IMR-90 (cell line): ENCODE measurements around the gene FAAH2. TPM values are rescaled to one million over a fixed set of nuclear protein-coding genes. Genes with fewer than 3 reads are reported as not detected.

Experiments used
- ATAC-seq: fragments of 200-7000 bp; cut with Tn5 transposase; 2 replicates; pipeline ENCODE4 v1.9.1; 2020; ENCODE audit warnings: low read depth, mild to moderate bottlenecking, moderate library complexity
- Bru-seq: library from RNA; stranded (reverse); fragments of 400-500 nt; gene quantifications from one replicate; lab custom pipeline; 2021; lab: Mats Ljungman, UMichigan
- BruChase-seq, 2 experiments: library from RNA; stranded (reverse); fragments of 400-500 nt; gene quantifications; one replicate each; lab custom pipeline; 2021; lab: Mats Ljungman, UMichigan
- BruUV-seq: library from RNA; stranded (reverse); fragments of 400-500 nt; replicated peaks from 2 replicates; lab custom pipeline; 2021; lab: Mats Ljungman, UMichigan
- CTCF ChIA-PET: fragments of 300-600 bp; formaldehyde crosslinking; extraction: SDS; loops from one replicate; lab custom pipeline; 2021; ENCODE audit warnings: antibody characterized with exemption; lab: Yijun Ruan, JAX
- POLR2A ChIA-PET: fragments of 300-600 bp; sonication (Branson Sonifier 250); formaldehyde crosslinking; loops from one replicate; lab custom pipeline; 2022; ENCODE audit warnings: antibody characterized with exemption; ENCODE audit not compliant: unreplicated experiment; lab: Charles Lee
- DNase-seq: peaks from one replicate; pipeline ENCODE4 v3.0.0; 2013
- H2AFZ ChIP-seq: replicated peaks from 2 replicates; pipeline ENCODE3; 2013; ENCODE audit warnings: low read length, mild to moderate bottlenecking; ENCODE audit not compliant: poor library complexity
- H2AK5ac ChIP-seq: 2 replicates; pipeline ENCODE4 v1.6.1; 2013; ENCODE audit warnings: low read depth, low read length, inconsistent platforms
- H2AK9ac ChIP-seq: replicated peaks from 2 replicates; pipeline ENCODE3; 2013; ENCODE audit warnings: mild to moderate bottlenecking, low read depth, low read length, moderate library complexity; ENCODE audit not compliant: poor library complexity
- H2BK120ac ChIP-seq: 2 replicates; pipeline ENCODE4 v1.6.1; 2013; ENCODE audit warnings: low read depth, low read length, inconsistent platforms
- H2BK15ac ChIP-seq: 3 replicates; pipeline ENCODE4 v1.6.1; 2013; ENCODE audit warnings: low read depth, low read length, inconsistent platforms
- H2BK20ac ChIP-seq: 2 replicates; pipeline ENCODE4 v1.6.1; 2013; ENCODE audit warnings: low read depth, mild to moderate bottlenecking, inconsistent platforms, low read length, moderate library complexity
- H2BK5ac ChIP-seq: 2 replicates; pipeline ENCODE4 v1.6.1; 2013; ENCODE audit warnings: mild to moderate bottlenecking, low read depth, low read length, inconsistent platforms; ENCODE audit not compliant: poor library complexity, severe bottlenecking
- H3K14ac ChIP-seq: replicated peaks from 2 replicates; pipeline ENCODE4 v1.6.1; 2013; ENCODE audit warnings: low read depth, low read length, inconsistent platforms
- H3K18ac ChIP-seq: 2 replicates; pipeline ENCODE4 v1.6.1; 2013; ENCODE audit warnings: low read depth, low read length, control low read depth
- H3K23ac ChIP-seq: 2 replicates; pipeline ENCODE4 v1.6.1; 2013; ENCODE audit warnings: low read depth, low read length, inconsistent platforms
- H3K27ac ChIP-seq: 2 replicates; pipeline ENCODE4 v1.5.1; 2013; ENCODE audit warnings: mild to moderate bottlenecking, control low read depth, low read length; ENCODE audit not compliant: insufficient read depth
- H3K27me3 ChIP-seq: 2 replicates; pipeline ENCODE4 v1.6.1; 2013; ENCODE audit warnings: low read length; ENCODE audit not compliant: control insufficient read depth, insufficient read depth
- H3K36me3 ChIP-seq: 2 replicates; pipeline ENCODE4 v1.6.1; 2013; ENCODE audit warnings: low read length, mixed read lengths; ENCODE audit not compliant: control insufficient read depth, insufficient read depth
- H3K4ac ChIP-seq: 2 replicates; pipeline ENCODE4 v1.6.1; 2013; ENCODE audit warnings: low read depth, low read length, inconsistent platforms
- H3K4me1 ChIP-seq: 2 replicates; pipeline ENCODE4 v1.6.1; 2013; ENCODE audit warnings: low read length, mixed read lengths; ENCODE audit not compliant: control insufficient read depth, insufficient read depth
- H3K4me2 ChIP-seq: 2 replicates; pipeline ENCODE4 v1.6.1; 2013; ENCODE audit warnings: low read depth, mild to moderate bottlenecking, control low read depth, low read length, moderate library complexity
- H3K4me3 ChIP-seq: 2 replicates; pipeline ENCODE4 v1.5.1; 2013; ENCODE audit warnings: low read depth, mild to moderate bottlenecking, control low read depth, low read length, moderate library complexity; ENCODE audit not compliant: insufficient read depth
- H3K56ac ChIP-seq: 2 replicates; pipeline ENCODE4 v1.6.1; 2013; ENCODE audit warnings: low read length, inconsistent platforms; ENCODE audit not compliant: insufficient read depth; ENCODE audit errors: extremely low read depth
- H3K79me1 ChIP-seq, 2 experiments: 2 replicates each; pipeline ENCODE4 v1.6.1; 2013; ENCODE audit warnings: low read length in 2 of 2, inconsistent platforms in 1 of 2, low read depth in 1 of 2
- H3K9ac ChIP-seq: 2 replicates; pipeline ENCODE4 v1.6.1; 2013; ENCODE audit warnings: low read depth, low read length, control low read depth
- H3K9me1 ChIP-seq: 2 replicates; pipeline ENCODE4 v1.6.1; 2013; ENCODE audit warnings: low read length, inconsistent platforms; ENCODE audit not compliant: insufficient read depth
- H3K9me3 ChIP-seq: 2 replicates; pipeline ENCODE4 v1.6.1; 2013; ENCODE audit warnings: low read length; ENCODE audit not compliant: control insufficient read depth, insufficient read depth
- H4K20me1 ChIP-seq: 2 replicates; pipeline ENCODE4 v1.6.1; 2013; ENCODE audit warnings: low read length, inconsistent platforms; ENCODE audit not compliant: insufficient read depth
- H4K5ac ChIP-seq: 2 replicates; pipeline ENCODE4 v1.6.1; 2013; ENCODE audit warnings: mild to moderate bottlenecking, low read depth, low read length, control low read depth
- H4K8ac ChIP-seq, 2 experiments: 2 replicates each; pipeline ENCODE4 v1.6.1; 2013; ENCODE audit warnings: low read depth in 2 of 2, low read length in 2 of 2, control low read depth in 1 of 2, inconsistent platforms in 1 of 2
- H4K91ac ChIP-seq: 2 replicates; pipeline ENCODE4 v1.6.1; 2013; ENCODE audit warnings: low read depth, low read length, inconsistent platforms; ENCODE audit not compliant: insufficient read depth
- BHLHE40 ChIP-seq: fragments of 150-350 bp; IDR thresholded peaks from 2 replicates; pipeline ENCODE4 v1.6.1; 2016; ENCODE audit warnings: mild to moderate bottlenecking, low read depth, low read length
- CEBPB ChIP-seq: IDR thresholded peaks from 2 replicates; pipeline ENCODE4 v1.6.1; 2012; ENCODE audit warnings: low read depth, low read length, improper control_type of control experiment
- CHD1 ChIP-seq: IDR thresholded peaks from 2 replicates; pipeline ENCODE4 v1.6.1; 2012; ENCODE audit warnings: low read depth, low read length, improper control_type of control experiment
- CTCF ChIP-seq: conservative IDR thresholded peaks from 2 replicates; pipeline ENCODE4 v1.5.1; 2012; ENCODE audit warnings: mild to moderate bottlenecking, low read depth, low read length, improper control_type of control experiment
- ELK1 ChIP-seq: fragments of 150-350 bp; IDR thresholded peaks from 2 replicates; pipeline ENCODE4 v1.6.1; 2016; ENCODE audit warnings: low read depth, mild to moderate bottlenecking, low read length, moderate library complexity, borderline replicate concordance
- FOS ChIP-seq: fragments of 150-350 bp; IDR thresholded peaks from 2 replicates; pipeline ENCODE4 v1.6.1; 2016; ENCODE audit warnings: low read depth, low read length
- MAZ ChIP-seq: IDR thresholded peaks from 2 replicates; pipeline ENCODE4 v1.6.1; 2012; ENCODE audit warnings: low read depth, mild to moderate bottlenecking, low read length, improper control_type of control experiment, moderate library complexity, borderline replicate concordance
- MXI1 ChIP-seq: IDR thresholded peaks from 2 replicates; pipeline ENCODE4 v1.6.1; 2012; ENCODE audit warnings: low read depth, mild to moderate bottlenecking, low read length, moderate library complexity, borderline replicate concordance
- NFE2L2 ChIP-seq: fragments of 150-350 bp; IDR thresholded peaks from 2 replicates; pipeline ENCODE4 v1.6.1; 2016; ENCODE audit warnings: low read depth, mild to moderate bottlenecking, low read length
- POLR2A ChIP-seq: IDR thresholded peaks from 2 replicates; pipeline ENCODE4 v1.6.1; 2012; ENCODE audit warnings: mild to moderate bottlenecking, low read depth, low read length
- RAD21 ChIP-seq: IDR thresholded peaks from 2 replicates; pipeline ENCODE4 v1.6.1; 2012; ENCODE audit warnings: low read length, improper control_type of control experiment
- RCOR1 ChIP-seq: IDR thresholded peaks from 2 replicates; pipeline ENCODE4 v1.6.1; 2012; ENCODE audit warnings: mild to moderate bottlenecking, low read length, improper control_type of control experiment; ENCODE audit not compliant: insufficient replicate concordance
- RFX5 ChIP-seq: IDR thresholded peaks from 2 replicates; pipeline ENCODE4 v1.8.0; 2012; ENCODE audit warnings: low read depth, mild to moderate bottlenecking, low read length, moderate library complexity
- SMC3 ChIP-seq: fragments of 150-350 bp; IDR thresholded peaks from 2 replicates; pipeline ENCODE4 v1.6.1; 2016; ENCODE audit warnings: low read depth, mild to moderate bottlenecking, antibody characterized with exemption, low read length, moderate library complexity
- WGBS, 2 experiments: methylation state at CpG; one replicate each; pipeline versions ENCODE4 v1.1.5 to v1.1.7; 2013; ENCODE audit warnings: missing lambda C conversion rate in 2 of 2; ENCODE audit not compliant: insufficient read length in 1 of 2; ENCODE audit errors: extremely low coverage in 2 of 2; 5-methylcytosine and 5-hydroxymethylcytosine counted together
- dilution Hi-C: fragments of 300-500 bp; cut with HindIII; formaldehyde crosslinking; loops from one replicate; pipeline ENCODE4 v1.14.3; 2018; ENCODE audit warnings: low sequenced_read_pairs; ENCODE audit not compliant: unreplicated experiment
- in situ Hi-C: fragments of 300-500 bp; cut with MboI; formaldehyde crosslinking; loops from 3 replicates; pipeline ENCODE4 v1.14.3; 2019; ENCODE audit warnings: low sequenced_read_pairs, inconsistent platforms, mixed read lengths
- intact Hi-C: fragments of 100-400 bp; cut with micrococcal nuclease; formaldehyde crosslinking; loops from 2 replicates; pipeline ENCODE4 v1.10.0; 2022
- long read RNA-seq: library from polyadenylated mRNA; unstranded; transcript quantifications from one replicate; pipeline ENCODE4 v2.0.0, GENCODE V29; 2021; ENCODE audit not compliant: unreplicated experiment
- polyA plus RNA-seq, 3 experiments: library from polyadenylated mRNA; depleted of rRNA; stranded (reverse); fragments of >200 nt; gene quantifications; 2 replicates each; pipeline ENCODE4 v1.2.3, GENCODE V29; 2012; ENCODE audit warnings: low replicate concordance in 1 of 3
- total RNA-seq: library from RNA; depleted of rRNA; stranded (reverse); fragments of >200 nt; gene quantifications from 2 replicates; pipeline ENCODE4 v1.2.3, GENCODE V29; 2012; rRNA removed

The FAAH2 gene
- total RNA-seq (not detected in 2 replicates), polyA plus RNA-seq (2012; rRNA removed) (not detected in 2 replicates), Bru-seq, nascent RNA (percentile 29 among the genes with signal in this experiment), BruChase-seq, experiment 1, labeled RNA remaining after a 6-hour chase (percentile 32 among the genes with signal in this experiment), BruChase-seq, experiment 2, labeled RNA remaining after a 2-hour chase (percentile 32 among the genes with signal in this experiment)
- 0.01 TPM in 1 of 2 replicates, not detected in the other for polyA plus RNA-seq (2012; cell fraction: cytosol; rRNA removed)
- polyA plus RNA-seq (2012; cell fraction: nucleus; rRNA removed; ENCODE audit: low replicate concordance): 0.04 and 0.62 TPM in 2 replicates
- long read RNA-seq: 0 reads

GRCh38 chrX:57286507-57287251 is at the start of gene FAAH2:
FAAH2 (plus strand) TSS chrX:57286706; CDS start chrX:57286826, 120 bp downstream.
- H3K4ac ChIP-seq: no peak within 1 kb of the TSS
- no peak for ATAC-seq
- 9% methylated on average over 9 of the region's 22 CpGs; no CpG with 5 or more reads in 1 of the 2 experiments for WGBS, 2 experiments
- no peaks in the 10 kb centered on the region for H3K36me3 ChIP-seq
- no peak within 1 kb of the TSS for H3K14ac ChIP-seq
- H3K4me3 ChIP-seq: no peak within 1 kb of the TSS
- H3K18ac ChIP-seq: no peak within 1 kb of the TSS
- no peak within 1 kb of the TSS for H2AK9ac ChIP-seq
- no peak within 1 kb of the TSS for H3K23ac ChIP-seq
- no peak within 1 kb of the TSS for H3K56ac ChIP-seq
- ChIA-PET CTCF (no interaction called here), POLR2A (no interaction called here)
- in situ Hi-C loops: no loop called here
- H4K91ac ChIP-seq: no peak within 1 kb of the TSS
- H2BK20ac ChIP-seq: no peak within 1 kb of the TSS
- H2BK5ac ChIP-seq: no peak within 1 kb of the TSS
- intact Hi-C loops: no loop called here
- dilution Hi-C loops: no loop called here
- no peak within 1 kb of the TSS for H4K5ac ChIP-seq
- no peak within 1 kb of the TSS for H2BK15ac ChIP-seq
- H3K4me2 ChIP-seq: no peak within 1 kb of the TSS
- no peaks in the 10 kb centered on the region for H3K4me1 ChIP-seq
- no peak within 1 kb of the TSS for H2AFZ ChIP-seq
- H3K79me1 ChIP-seq: no peaks in the 10 kb centered on the region
- no peak within 1 kb of the TSS for H3K9ac ChIP-seq
- H3K9me1 ChIP-seq: no peaks in the 10 kb centered on the region
- BruUV-seq: no TSS peak
- H4K20me1 ChIP-seq: no peaks in the 10 kb centered on the region
- no peak within 1 kb of the TSS for H3K27ac ChIP-seq
- no peak for DNase-seq
- no peak within 1 kb of the TSS for H4K8ac ChIP-seq
- H3K27me3 ChIP-seq: no peaks in the 10 kb centered on the region
- peaks cover 3% of the 10 kb centered on the region; the same call in 1 of the 2 replicates for H3K9me3 ChIP-seq
- no peak within 1 kb of the TSS for H2AK5ac ChIP-seq
- H2BK120ac ChIP-seq: no peak within 1 kb of the TSS
- no peak for TF ChIP-seq RAD21
- no peak for TF ChIP-seq BHLHE40
- no peak for TF ChIP-seq RCOR1
- TF ChIP-seq MAZ: no peak
- TF ChIP-seq RFX5: no peak
- no peak for TF ChIP-seq SMC3
- TF ChIP-seq NFE2L2: no peak
- no peak for TF ChIP-seq CTCF
- no peak for TF ChIP-seq CHD1
- no peak for TF ChIP-seq FOS
- no peak for TF ChIP-seq MXI1
- TF ChIP-seq ELK1: no peak
- no peak for TF ChIP-seq CEBPB
- TF ChIP-seq POLR2A: no peak
